H1 (cell line): ENCODE data around the gene TXLNA. TPM values are rescaled to one million over a fixed set of nuclear protein-coding genes. Genes with fewer than 3 reads are reported as not detected.

ENCODE experiments used
- CBX8 ChIP-seq: fragments of 300-800, 300-1000 bp; sonication (generic); IDR thresholded peaks from 2 replicates; pipeline ENCODE4 v1.7.1; 2016; ENCODE audit warnings: low read depth, low read length, borderline replicate concordance
- CEBPB ChIP-seq: IDR thresholded peaks from 2 replicates; pipeline ENCODE4 v1.6.1; 2012; ENCODE audit warnings: low read depth, low read length
- CHD1 ChIP-seq: IDR thresholded peaks from 2 replicates; pipeline ENCODE4 v1.6.1; 2012; ENCODE audit warnings: low read depth, low read length, improper control_type of control experiment
- CTCF ChIP-seq, 3 experiments: IDR thresholded peaks; 1 replicate in 2 of 3; 2 replicates in 1 of 3; pipeline versions ENCODE4 v1.5.1 to v1.6.1; 2011; ENCODE audit warnings: low read length in 3 of 3, mild to moderate bottlenecking in 3 of 3, inconsistent platforms in 2 of 3, low read depth in 1 of 3, moderate library complexity in 1 of 3; ENCODE audit not compliant: insufficient read depth in 1 of 3; ENCODE audit errors: control extremely low read depth in 1 of 3
- EGR1 ChIP-seq: IDR thresholded peaks from 2 replicates; pipeline ENCODE4 v1.6.1; 2011; ENCODE audit warnings: low read depth, low read length, borderline replicate concordance
- FOSL1 ChIP-seq: IDR thresholded peaks from 2 replicates; pipeline ENCODE4 v1.6.1; 2011; ENCODE audit warnings: mild to moderate bottlenecking, low read depth, low read length, moderate library complexity; ENCODE audit not compliant: insufficient read depth
- GABPA ChIP-seq: IDR thresholded peaks from 2 replicates; pipeline ENCODE4 v1.6.1; 2011; ENCODE audit warnings: mild to moderate bottlenecking, low read length, moderate library complexity, borderline replicate concordance; ENCODE audit not compliant: insufficient read depth
- MAFK ChIP-seq: IDR thresholded peaks from 2 replicates; pipeline ENCODE4 v1.6.1; 2012; ENCODE audit warnings: low read depth, mild to moderate bottlenecking, improper control_type of control experiment, low read length
- NANOG ChIP-seq: IDR thresholded peaks from 2 replicates; pipeline ENCODE4 v1.6.1; 2011; ENCODE audit warnings: low read length, low read depth, mild to moderate bottlenecking, inconsistent platforms; ENCODE audit not compliant: insufficient read depth, poor library complexity, severe bottlenecking
- NRF1 ChIP-seq: IDR thresholded peaks from 2 replicates; pipeline ENCODE4 v1.6.1; 2011; ENCODE audit warnings: mild to moderate bottlenecking, low read depth, low read length, improper control_type of control experiment
- POU5F1 ChIP-seq: IDR thresholded peaks from 2 replicates; pipeline ENCODE4 v1.6.1; 2011; ENCODE audit warnings: low read depth, mild to moderate bottlenecking, low read length, moderate library complexity
- RFX5 ChIP-seq: IDR thresholded peaks from 2 replicates; pipeline ENCODE4 v1.6.1; 2011; ENCODE audit warnings: low read depth, low read length, improper control_type of control experiment, borderline replicate concordance
- SAP30 ChIP-seq: fragments of 300-600 bp; sonication (generic); IDR thresholded peaks from 2 replicates; pipeline ENCODE4 v1.7.1; 2012; ENCODE audit warnings: low read length, moderate library complexity, mild to moderate bottlenecking, inconsistent platforms; ENCODE audit not compliant: insufficient read depth, insufficient replicate concordance
- SP4 ChIP-seq: IDR thresholded peaks from 2 replicates; pipeline ENCODE4 v1.6.1; 2012; ENCODE audit warnings: low read length, inconsistent platforms
- SRF ChIP-seq: IDR thresholded peaks from 2 replicates; pipeline ENCODE4 v1.6.1; 2011; ENCODE audit warnings: mild to moderate bottlenecking, low read depth, low read length, moderate library complexity
- TAF1 ChIP-seq: IDR thresholded peaks from 2 replicates; pipeline ENCODE4 v1.6.1; 2011; ENCODE audit warnings: mild to moderate bottlenecking, low read depth, low read length
- TAF7 ChIP-seq: optimal IDR thresholded peaks from 2 replicates; pipeline ENCODE3; 2011; ENCODE audit warnings: low read depth, mild to moderate bottlenecking, inconsistent platforms, low read length, moderate library complexity, borderline replicate concordance
- TCF12 ChIP-seq: IDR thresholded peaks from 2 replicates; pipeline ENCODE4 v1.6.1; 2011; ENCODE audit warnings: low read depth, mild to moderate bottlenecking, low read length
- TEAD4 ChIP-seq: IDR thresholded peaks from 2 replicates; pipeline ENCODE4 v1.6.1; 2012; ENCODE audit warnings: low read depth, low read length, inconsistent platforms, mixed read lengths
- USF2 ChIP-seq: IDR thresholded peaks from 2 replicates; pipeline ENCODE4 v1.6.1; 2011; ENCODE audit warnings: low read length, improper control_type of control experiment
- YY1 ChIP-seq: IDR thresholded peaks from 2 replicates; pipeline ENCODE4 v1.6.1; 2011; ENCODE audit warnings: low read depth, mild to moderate bottlenecking, low read length
- polyA plus RNA-seq, 7 experiments: library from polyadenylated mRNA; depleted of rRNA in 3 of 7; stranded (reverse) in 5 of 7; unstranded in 2 of 7; fragments of >200 nt in 5 of 7; fragments of 200-250 nt in 2 of 7; gene quantifications; 1 replicate in 5 of 7; 2 replicates in 1 of 7; 4 replicates in 1 of 7; pipeline versions ENCODE4 v1.2.1 to v1.2.3, GENCODE V29; 2011 to 2013; ENCODE audit warnings: missing spikeins in 2 of 7, mixed read lengths in 2 of 7
- total RNA-seq: library from RNA; stranded (reverse); fragmentation: NEBNext Ultra II Directional; extraction: Animal tissue kit (Norgen Biotek cat#: 25700); gene quantifications from 2 replicates; pipeline ENCODE4 v1.2.1, GENCODE V29; 2021

TXLNA gene
- total and polyA plus RNA-seq, 2 of the 8 experiments (the other 6 are each of a cell fraction or from before 2014, with no cell fraction given) = 31.3 to 46.9 TPM

DNA sequence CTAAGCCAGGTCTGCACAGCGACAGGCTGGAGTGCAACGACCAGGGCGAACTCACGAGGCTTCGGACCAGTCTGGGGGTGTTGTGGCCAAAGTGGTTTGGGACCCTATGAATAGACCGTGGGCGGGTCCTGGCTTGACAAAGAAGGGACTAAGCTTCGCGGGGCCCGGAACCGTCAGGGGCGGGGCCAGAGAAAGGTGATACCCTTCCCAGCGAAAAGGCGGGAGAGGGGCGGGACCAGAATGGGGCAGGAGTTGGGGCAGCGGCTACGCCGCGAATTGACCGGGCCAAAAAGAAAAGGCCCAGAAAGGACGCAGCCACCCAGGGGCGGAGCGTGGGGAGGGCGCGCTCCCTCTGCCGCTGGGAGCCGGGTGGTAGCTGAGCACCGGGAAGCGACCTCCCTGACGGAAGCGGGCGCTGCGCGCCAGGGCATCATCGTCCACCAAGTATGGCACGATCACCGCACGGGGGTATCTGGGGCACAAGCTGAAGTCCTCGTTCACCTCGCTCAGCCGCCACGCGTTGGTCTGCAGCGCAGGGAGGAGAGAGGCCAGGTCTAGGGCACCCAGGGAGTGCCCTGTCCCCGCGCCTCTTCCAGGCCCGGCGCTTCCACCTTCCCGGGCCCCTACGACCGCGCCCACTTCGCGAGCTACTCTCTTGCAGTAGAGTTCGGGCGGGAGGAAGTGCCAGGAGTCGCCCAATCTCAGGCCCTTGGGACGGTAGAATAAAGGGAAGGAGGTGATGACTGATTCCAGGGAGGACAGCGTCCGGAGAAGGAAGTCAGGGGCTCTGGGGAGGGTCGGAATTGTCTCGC is 60.9 kb downstream of the TXLNA start (continued):
- TF ChIP-seq EGR1 (0 out of 2 replicates have a peak, but pooled peaks have one; percentile 30), TEAD4 (peak; percentile 17; the same call in 1 of the 2 replicates), FOSL1 (no peak), USF2 (no peak), YY1 (no peak; the same call in 1 of the 2 replicates), CEBPB (no peak), CTCF (IDR thresholded peaks at IDR 0.05; ENCODE audit: control extremely low read depth in 1 of 3, insufficient read depth in 1 of 3, low read depth in 1 of 3, low read length in 3 of 3) (peak in 2 of 3 experiments; percentile 16 to 27; a peak in 3 of 4 replicates), NANOG (no peak), SP4 (no peak), TAF7 (peak; percentile 85), SAP30 (peak; percentile 64), RFX5 (no peak), GABPA (no peak), POU5F1 (no peak), TCF12 (no peak), TAF1 (peak; percentile 77), CHD1 (no peak), MAFK (no peak), SRF (no peak), CBX8 (no peak), NRF1 (no peak)
